CMK (cell line): ENCODE data around the gene AREL1.

ENCODE experiments used
- DNase-seq: peaks from one replicate; pipeline ENCODE4 v3.0.0-alpha.2; 2010; ENCODE audit warnings: low read depth

The AREL1 gene

GRCh38 chr14:74635847-74636246, 77.0 kb downstream of the AREL1 start:
- DNase-seq: no peak

- DNase-seq: no peak
These were observed 77.9 kb downstream of the AREL1 start for GRCh38 chr14:74634964-74635363.

- no peak for DNase-seq
These were observed 78.4 kb downstream of the AREL1 start for GRCh38 chr14:74634481-74634880.

- no peak for DNase-seq
These were observed 81.8 kb downstream of the AREL1 start for GRCh38 chr14:74630881-74631690.

GRCh38 chr14:74628418-74628817, 84.5 kb downstream of the AREL1 start:
- DNase-seq: no peak

GRCh38 chr14:74627076-74627475, 85.8 kb downstream of the AREL1 start:
- DNase-seq: no peak

- no peak for DNase-seq
These were observed 90.6 kb downstream of the AREL1 start for GRCh38 chr14:74622257-74622656.

- DNase-seq: no peak
These were observed 91.3 kb downstream of the AREL1 start for GRCh38 chr14:74621556-74621955.

- DNase-seq: no peak
These were observed 92.0 kb downstream of the AREL1 start for GRCh38 chr14:74620923-74621322.

GRCh38 chr14:74620497-74620921, 92.4 kb downstream of the AREL1 start:
- DNase-seq: no peak

- DNase-seq: no peak
These were observed 93.2 kb downstream of the AREL1 start for GRCh38 chr14:74619672-74620131.

- no peak for DNase-seq
These were observed 94.6 kb downstream of the AREL1 start for GRCh38 chr14:74618078-74618952.

GRCh38 chr14:74616996-74617700, 95.7 kb downstream of the AREL1 start:
- no peak for DNase-seq

GRCh38 chr14:74616507-74616906, 96.4 kb downstream of the AREL1 start:
- DNase-seq: no peak

GRCh38 chr14:74615735-74616134, 97.1 kb downstream of the AREL1 start:
- no peak for DNase-seq

- no peak for DNase-seq
These were observed 98.1 kb downstream of the AREL1 start for GRCh38 chr14:74614508-74615495.

GRCh38 chr14:74613211-74613914, 99.5 kb downstream of the AREL1 start:
- no peak for DNase-seq

- no peak for DNase-seq
These were observed 100.4 kb downstream of the AREL1 start for GRCh38 chr14:74612350-74613021.

- DNase-seq: no peak
These were observed 101.1 kb downstream of the AREL1 start, which contains the start of gene LTBP2 for GRCh38 chr14:74611650-74612349. LTBP2 (minus strand) TSS chr14:74612237; CDS start chr14:74611944, 293 bp downstream.
